ENCODE measurements around the gene WDR90.

Gene WDR90

GRCh38 chr16:660459-661183 is 11.5 kb downstream of the WDR90 start:
- DNase-seq (ENCODE audit: low read depth in 2 of 2) = peak; percentile 47 to 62

- DNase-seq (ENCODE audit: low read depth in 2 of 2) = no peak
Observed at GRCh38 chr16:661184-661821, 12.1 kb downstream of the WDR90 start.

- DNase-seq (ENCODE audit: low read depth in 2 of 2) = no peak
Observed at GRCh38 chr16:662095-662494, 12.9 kb downstream of the WDR90 start.

GRCh38 chr16:662597-662996 is 13.4 kb downstream of the WDR90 start:
- DNase-seq (ENCODE audit: low read depth in 2 of 2) = no peak

GRCh38 chr16:666572-666971 is 17.4 kb downstream of the WDR90 start:
- DNase-seq (ENCODE audit: low read depth in 2 of 2) = no peak

GRCh38 chr16:667113-667779 is 18.1 kb downstream of the WDR90 start:
- no peak for DNase-seq (ENCODE audit: low read depth in 2 of 2)

GRCh38 chr16:667780-668518 is 18.8 kb downstream of the WDR90 start, which contains the start of gene RHOT2:
Gene RHOT2, plus strand, starts transcription at chr16:668132. Its CDS starts 68 bp downstream, at chr16:668200.
- peak; percentile 90 to 91 for DNase-seq (ENCODE audit: low read depth in 2 of 2)

- no peak for DNase-seq (ENCODE audit: low read depth in 2 of 2)
Observed at GRCh38 chr16:668519-669171, 19.5 kb downstream of the WDR90 start.

- DNase-seq (ENCODE audit: low read depth in 2 of 2) = no peak
Observed at GRCh38 chr16:669666-670065, 20.5 kb downstream of the WDR90 start.

GRCh38 chr16:670485-671352 is 21.6 kb downstream of the WDR90 start:
- no peak for DNase-seq (ENCODE audit: low read depth in 2 of 2)

- no peak for DNase-seq (ENCODE audit: low read depth in 2 of 2)
Observed at GRCh38 chr16:671353-672131, 22.4 kb downstream of the WDR90 start.

- no peak for DNase-seq (ENCODE audit: low read depth in 2 of 2)
Observed at GRCh38 chr16:672371-672770, 23.2 kb downstream of the WDR90 start.

- no peak for DNase-seq (ENCODE audit: low read depth in 2 of 2)
Observed at GRCh38 chr16:672851-673250, 23.7 kb downstream of the WDR90 start.

GRCh38 chr16:673399-673991 is 24.3 kb downstream of the WDR90 start:
- DNase-seq (ENCODE audit: low read depth in 2 of 2) = no peak

- no peak for DNase-seq (ENCODE audit: low read depth in 2 of 2)
Observed at GRCh38 chr16:674214-674881, 25.2 kb downstream of the WDR90 start.

- DNase-seq (ENCODE audit: low read depth in 2 of 2) = no peak
Observed at GRCh38 chr16:674968-675883, 26.1 kb downstream of the WDR90 start, which contains the start of gene RHBDL1. Gene RHBDL1, plus strand, starts transcription at chr16:675671. Its CDS starts 120 bp downstream, at chr16:675791.

GRCh38 chr16:675884-676564 is 26.9 kb downstream of the WDR90 start:
- DNase-seq (ENCODE audit: low read depth in 2 of 2) = no peak

Data from activated CD4-positive, alpha-beta T cell treated with anti-CD3 and anti-CD28 coated beads for 24 hours (primary cell).